Measurements from ENCODE around the gene MUC4.

- TF ChIP-seq POLR2A (IDR thresholded peaks at IDR 0.05; ENCODE audit: low read depth, low read length) (no peak), PAX5 (IDR thresholded peaks at IDR 0.05; ENCODE audit: insufficient read depth, low read length, severe bottlenecking) (no peak), POLR2AphosphoS5 (IDR thresholded peaks at IDR 0.05; ENCODE audit: low read depth, low read length) (no peak), TAF1 (IDR thresholded peaks at IDR 0.05; ENCODE audit: low read depth, low read length) (no peak), SPI1 (IDR thresholded peaks at IDR 0.05; ENCODE audit: low read depth, low read length) (no peak)
Measured at GRCh38 chr3:195810455-195810845, 1.3 kb downstream of the MUC4 start.

Measured in GM12891 (cell line).